Measurements from ENCODE around the gene AZU1. TPM values are rescaled to one million over a fixed set of nuclear protein-coding genes. Genes with fewer than 3 reads are reported as not detected.

The AZU1 gene
- polyA plus RNA-seq, 2 of the 4 experiments (the other 2 are of a cell fraction), result 0.31 to 0.32 TPM

- TF ChIP-seq SMC3 (IDR thresholded peaks at IDR 0.05) (no peak), CHD4 (IDR thresholded peaks at IDR 0.05; ENCODE audit: borderline replicate concordance) (no peak), ZC3H11A (IDR thresholded peaks at IDR 0.05) (no peak), POLR2A (IDR thresholded peaks at IDR 0.05; ENCODE audit: low read length) (no peak), MYC (IDR thresholded peaks at IDR 0.05; ENCODE audit: borderline replicate concordance, low read length) (no peak), MAX (IDR thresholded peaks at IDR 0.05) (no peak), POLR2AphosphoS2 (conservative IDR thresholded peaks at IDR 0.05; ENCODE audit: low read length) (no peak), REST (IDR thresholded peaks at IDR 0.05) (no peak), FOSB (CRISPR knock-in tag; IDR thresholded peaks at IDR 0.05) (no peak), ESRRA (IDR thresholded peaks at IDR 0.05; ENCODE audit: borderline replicate concordance, low read length) (no peak), KDM1A (IDR thresholded peaks at IDR 0.05; ENCODE audit: low read depth) (no peak), CBX2 (IDR thresholded peaks at IDR 0.05; ENCODE audit: borderline replicate concordance, low read depth) (no peak), BHLHE40 (IDR thresholded peaks at IDR 0.05; ENCODE audit: low read depth, low read length) (no peak), PHF8 (IDR thresholded peaks at IDR 0.05; ENCODE audit: borderline replicate concordance, low read depth) (no peak), BCL3 (IDR thresholded peaks at IDR 0.05) (no peak), HMGXB4 (CRISPR knock-in tag; IDR thresholded peaks at IDR 0.05; ENCODE audit: borderline replicate concordance) (no peak), MAZ (IDR thresholded peaks at IDR 0.05; ENCODE audit: borderline replicate concordance, low read depth, low read length) (no peak), E2F6 (IDR thresholded peaks at IDR 0.05; ENCODE audit: borderline replicate concordance, low read depth) (no peak), FOSL2 (IDR thresholded peaks at IDR 0.05) (no peak), FOSL2 (CRISPR knock-in tag; IDR thresholded peaks at IDR 0.05) (no peak)
- ChIA-PET POLR2A (no interaction called here), CTCF (interaction anchor here (1.2 to 1.3 kb wide), 3 partner anchors 10 to 76 kb away, joined by 3 to 4 read pairs (median 4); no protein-coding TSS in a partner anchor)
- 74% methylated on average over 28 of the region's 37 CpGs for WGBS (ENCODE audit: missing lambda C conversion rate)
- Histone ChIP-seq H3K4me3 (no peak overlapping the region), H3K9me3 (no peaks in the 10 kb centered on the region), H3K4me1 (peaks cover 16% of the 10 kb centered on the region), H3K4me2 (no peak overlapping the region), H3K27ac (no peak overlapping the region)
- ATAC-seq (no peak), FAIRE-seq (no peak), DNase-seq (ENCODE audit: low read depth in 1 of 2, low spot score in 1 of 2) (no peak)
These were observed 18.3 kb downstream of the AZU1 start for GRCh38 chr19:845707-846521.
